HEK293T (cell line): ENCODE results near the gene ACSF3.

Source experiments
- CTCF ChIA-PET: fragments of 350-600 bp; formaldehyde crosslinking; extraction: SDS; loops from one replicate; lab custom pipeline; 2021; ENCODE audit warnings: antibody characterized with exemption, inconsistent platforms; lab: Yijun Ruan, JAX
- POLR2A ChIA-PET: fragments of 350-600 bp; formaldehyde crosslinking; extraction: SDS; loops from one replicate; lab custom pipeline; 2020; ENCODE audit warnings: antibody characterized with exemption, inconsistent platforms; lab: Yijun Ruan, JAX
- DNase-seq: peaks from one replicate; pipeline ENCODE4 v3.0.0; 2012; ENCODE audit warnings: mixed read lengths; ENCODE audit errors: extremely low spot score
- ARNT ChIP-seq: fragments of 450-650 bp; IDR thresholded peaks from 2 replicates; pipeline ENCODE4 v1.6.1; 2017; ENCODE audit warnings: mild to moderate bottlenecking
- BHLHE40 ChIP-seq: fragments of 450-650 bp; IDR thresholded peaks from 2 replicates; pipeline ENCODE4 v1.6.1; 2016; ENCODE audit warnings: mild to moderate bottlenecking, moderate library complexity, borderline replicate concordance
- CTBP1 ChIP-seq: fragments of 450-650 bp; IDR thresholded peaks from 2 replicates; pipeline ENCODE4 v1.6.1; 2016; ENCODE audit warnings: borderline replicate concordance
- ELF4 ChIP-seq: fragments of 450-650 bp; IDR thresholded peaks from 2 replicates; pipeline ENCODE4 v1.6.1; 2017; ENCODE audit warnings: antibody characterized with exemption
- FOXA1 ChIP-seq: fragments of 450-650 bp; IDR thresholded peaks from 2 replicates; pipeline ENCODE4 v1.6.1; 2016; ENCODE audit warnings: mild to moderate bottlenecking
- FOXK2 ChIP-seq: fragments of 450-650 bp; IDR thresholded peaks from 2 replicates; pipeline ENCODE4 v1.6.1; 2016; ENCODE audit warnings: mild to moderate bottlenecking
- FOXM1 ChIP-seq: fragments of 450-650 bp; IDR thresholded peaks from 2 replicates; pipeline ENCODE4 v1.6.1; 2017; ENCODE audit warnings: mild to moderate bottlenecking, borderline replicate concordance
- HDGF ChIP-seq: fragments of 450-650 bp; IDR thresholded peaks from 2 replicates; pipeline ENCODE4 v1.6.1; 2017; ENCODE audit warnings: antibody characterized with exemption, borderline replicate concordance
- L3MBTL2 ChIP-seq: fragments of 450-650 bp; conservative IDR thresholded peaks from 2 replicates; pipeline ENCODE4 v1.6.1; 2016; ENCODE audit warnings: mild to moderate bottlenecking
- LEF1 ChIP-seq: fragments of 450-650 bp; IDR thresholded peaks from 2 replicates; pipeline ENCODE4 v1.6.1; 2017; ENCODE audit warnings: mild to moderate bottlenecking, borderline replicate concordance
- NFRKB ChIP-seq: fragments of 450-650 bp; IDR thresholded peaks from 2 replicates; pipeline ENCODE4 v1.6.1; 2016; ENCODE audit warnings: mild to moderate bottlenecking, moderate library complexity
- PKNOX1 ChIP-seq: fragments of 450-650 bp; IDR thresholded peaks from 2 replicates; pipeline ENCODE4 v1.6.1; 2016
- SP1 ChIP-seq: fragments of 450-650 bp; IDR thresholded peaks from 2 replicates; pipeline ENCODE4 v1.6.1; 2017
- SUZ12 ChIP-seq: fragments of 450-650 bp; IDR thresholded peaks from 2 replicates; pipeline ENCODE4 v1.6.1; 2016; ENCODE audit warnings: mild to moderate bottlenecking
- TARDBP ChIP-seq: fragments of 450-650 bp; IDR thresholded peaks from 2 replicates; pipeline ENCODE4 v1.6.1; 2016
- ZNF384 ChIP-seq: fragments of 450-650 bp; IDR thresholded peaks from 2 replicates; pipeline ENCODE4 v1.6.1; 2016

The ACSF3 gene

GRCh38 chr16:89047331-89048089 lies 46.1 kb upstream of the ACSF3 start:
- ChIA-PET POLR2A (no interaction called here), CTCF (no interaction called here)
- no peak for TF ChIP-seq ZNF384
- no peak for TF ChIP-seq HDGF
- TF ChIP-seq BHLHE40, result no peak
- no peak for TF ChIP-seq CTBP1
- no peak for TF ChIP-seq SUZ12
- TF ChIP-seq PKNOX1, result no peak
- TF ChIP-seq ELF4, result no peak
- no peak for TF ChIP-seq ARNT
- no peak for TF ChIP-seq FOXA1
- no peak for TF ChIP-seq FOXK2
- TF ChIP-seq SP1, result no peak
- no peak for TF ChIP-seq LEF1
- no peak for TF ChIP-seq NFRKB
- TF ChIP-seq L3MBTL2, result no peak
- no peak for TF ChIP-seq FOXM1
- TF ChIP-seq TARDBP, result no peak
- no peak for DNase-seq

- DNase-seq, result no peak
- ChIA-PET POLR2A (no interaction called here), CTCF (no interaction called here)
- TF ChIP-seq FOXA1 (no peak), FOXM1 (no peak), LEF1 (no peak), ELF4 (no peak), NFRKB (no peak), TARDBP (no peak), ZNF384 (no peak), PKNOX1 (no peak), L3MBTL2 (no peak), CTBP1 (no peak), ARNT (no peak), SUZ12 (no peak), SP1 (no peak), FOXK2 (no peak), BHLHE40 (no peak), HDGF (no peak)
These were observed 45.4 kb upstream of the ACSF3 start for GRCh38 chr16:89048090-89048725.

GRCh38 chr16:89048871-89049422 lies 44.7 kb upstream of the ACSF3 start:
- no peak for DNase-seq
- ChIA-PET POLR2A (no interaction called here), CTCF (no interaction called here)
- TF ChIP-seq FOXA1, result no peak
- no peak for TF ChIP-seq SP1
- TF ChIP-seq ZNF384, result no peak
- TF ChIP-seq BHLHE40, result no peak
- TF ChIP-seq ELF4, result no peak
- TF ChIP-seq FOXK2, result no peak
- no peak for TF ChIP-seq FOXM1

GRCh38 chr16:89049484-89050118 lies 44.1 kb upstream of the ACSF3 start:
- TF ChIP-seq CTBP1, result no peak
- TF ChIP-seq FOXA1, result no peak
- TF ChIP-seq L3MBTL2, result no peak
- TF ChIP-seq LEF1, result no peak
- TF ChIP-seq NFRKB, result no peak
- TF ChIP-seq SP1, result no peak
- TF ChIP-seq TARDBP, result no peak
- TF ChIP-seq PKNOX1, result no peak
- TF ChIP-seq FOXM1, result no peak
- no peak for TF ChIP-seq ARNT
- TF ChIP-seq ELF4, result no peak
- TF ChIP-seq SUZ12, result no peak
- TF ChIP-seq FOXK2, result no peak
- no peak for TF ChIP-seq ZNF384
- TF ChIP-seq BHLHE40, result no peak
- ChIA-PET POLR2A (no interaction called here), CTCF (no interaction called here)
- no peak for DNase-seq

GRCh38 chr16:89050119-89050867 lies 43.4 kb upstream of the ACSF3 start:
- ChIA-PET CTCF (no interaction called here), POLR2A (no interaction called here)
- TF ChIP-seq FOXA1 (no peak), SUZ12 (no peak), CTBP1 (no peak), ELF4 (no peak), ZNF384 (no peak), L3MBTL2 (no peak)
- no peak for DNase-seq
